SK-N-SH treated with all-trans-retinoic acid at 6 μM for 48 hours (cell line): ENCODE results near the gene IQSEC1.

Experiments used
- PATZ1 ChIP-seq: fragments of 250-450 bp; sonication (Bioruptor Pico); IDR thresholded peaks from 2 replicates; pipeline ENCODE4 v1.8.0; 2020; ENCODE audit warnings: mild to moderate bottlenecking, moderate library complexity, borderline replicate concordance
- RARB ChIP-seq: fragments of 250-450 bp; sonication (Bioruptor Pico); IDR thresholded peaks from 2 replicates; pipeline ENCODE4 v1.8.0; 2021; ENCODE audit warnings: mild to moderate bottlenecking, moderate library complexity
- ZNF8 ChIP-seq: fragments of 450-650 bp; formaldehyde crosslinking; IDR thresholded peaks from 2 replicates; pipeline ENCODE4 v1.5.0; 2020; ENCODE audit warnings: mild to moderate bottlenecking, moderate library complexity

GRCh38 chr3:13086531-13086981, 13.3 kb upstream of the IQSEC1 start:
- TF ChIP-seq RARB (CRISPR knock-in tag) (no peak), PATZ1 (no peak), ZNF8 (CRISPR knock-in tag) (no peak)
